Activated T-helper 1 cell treated with anti-CD3 and anti-CD28 coated beads, Interleukin-12 subunit alpha, Interleukin-12 subunit beta, Interleukin-2, Interleukin-4 antibody, amounts not matched to agents 30 ng/mL and 10 ng/mL and 1 ng/mL, durations not matched to agents 14 hours and 24 hours and 36 hours (primary cell): ENCODE data around the gene SERPINA6. TPM values are rescaled to one million over a fixed set of nuclear protein-coding genes. Genes with fewer than 3 reads are reported as not detected.
"Not testable (repeated sequence)": the region's sequence is repeated elsewhere in the genome, so short reads cannot be mapped to it uniquely, and the experiment has no call there.

Experiments
- DNase-seq: peaks from one replicate; pipeline ENCODE4 v3.0.0; 2021; ENCODE audit warnings: low spot score
- H3K27ac Mint-ChIP-seq: one replicate; pipeline ENCODE4 v1.8.0; 2021; ENCODE audit warnings: mild to moderate bottlenecking, mixed read lengths
- H3K27me3 Mint-ChIP-seq: one replicate; pipeline ENCODE4 v1.8.0; 2022; ENCODE audit warnings: mild to moderate bottlenecking, moderate library complexity, mixed read lengths; ENCODE audit not compliant: insufficient read depth
- H3K36me3 Mint-ChIP-seq: one replicate; pipeline ENCODE4 v1.8.0; 2021; ENCODE audit warnings: low read depth, mixed read lengths
- H3K4me1 Mint-ChIP-seq: one replicate; pipeline ENCODE4 v1.8.0; 2021; ENCODE audit warnings: low read depth, mixed read lengths
- H3K4me3 Mint-ChIP-seq: one replicate; pipeline ENCODE4 v1.8.0; 2021; ENCODE audit warnings: mild to moderate bottlenecking, moderate library complexity, mixed read lengths
- H3K9me3 Mint-ChIP-seq: one replicate; pipeline ENCODE4 v1.8.0; 2021; ENCODE audit warnings: mixed read lengths
- intact Hi-C: fragments of 100-400 bp; cut with micrococcal nuclease; formaldehyde crosslinking; loops from one replicate; pipeline ENCODE4 v1.15.1; 2024
- total RNA-seq: library from RNA; stranded (reverse); gene quantifications from 2 replicates; pipeline ENCODE4 v1.2.3, GENCODE V29; 2022

SERPINA6 gene
- total RNA-seq = not detected in 2 replicates

DNA sequence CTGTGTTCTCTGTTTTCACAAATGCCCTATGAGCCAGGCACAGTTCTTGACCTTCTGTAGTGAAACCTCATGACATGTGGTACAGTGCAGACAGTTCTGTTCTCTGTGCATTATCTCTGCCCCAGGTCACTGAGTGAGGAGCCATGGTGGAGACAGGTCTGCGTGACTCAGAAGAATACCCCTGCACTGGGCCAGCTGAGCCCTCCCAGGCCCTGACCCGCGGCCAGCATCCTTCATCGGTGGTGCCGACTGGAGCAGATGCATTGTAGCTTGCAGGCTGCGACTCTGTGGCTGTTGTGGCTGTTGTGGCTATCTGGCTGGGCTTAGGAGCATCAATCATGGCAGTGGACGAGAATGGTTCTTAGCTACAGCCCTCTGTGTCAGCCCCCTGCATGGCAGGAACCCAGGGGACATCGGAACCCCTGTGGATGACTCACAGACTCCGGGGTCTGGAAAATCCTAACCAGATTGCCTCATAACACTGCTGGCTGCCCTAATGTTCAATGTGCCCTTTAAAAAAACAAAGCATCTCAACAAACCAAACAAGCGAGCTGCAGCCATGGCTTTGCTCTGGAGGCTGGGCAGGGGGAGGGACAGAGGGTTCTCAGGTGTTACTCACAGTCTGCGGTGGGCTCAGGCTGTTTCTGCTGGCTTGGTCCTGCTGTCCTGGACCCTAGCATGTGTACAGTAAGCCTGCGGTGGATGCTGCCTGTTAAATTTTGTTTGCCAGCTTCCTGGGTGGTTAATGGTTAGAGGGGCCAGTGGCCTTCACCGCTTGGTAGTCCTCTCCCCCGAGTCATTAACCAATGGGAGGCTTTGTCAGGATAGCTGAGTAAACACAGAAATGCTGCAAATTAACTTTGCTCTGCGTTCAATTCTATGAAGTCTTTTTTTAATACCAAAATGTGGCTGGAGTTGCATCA, at the start of gene SERPINA6:
SERPINA6 (minus strand) TSS at position 689 of the 923 bp plus-strand sequence. CDS start 8,688 bp downstream, outside the sequence.
- no peaks in the 10 kb centered on the region for H3K9me3 Mint-ChIP-seq
- H3K4me3 Mint-ChIP-seq = no peak within 1 kb of the TSS
- intact Hi-C loops = no loop called here
- peaks cover 10% of the 10 kb centered on the region for H3K27me3 Mint-ChIP-seq
- no peak within 1 kb of the TSS for H3K27ac Mint-ChIP-seq
- no peak for DNase-seq
- H3K4me1 Mint-ChIP-seq = no peaks in the 10 kb centered on the region
- no peaks in the 10 kb centered on the region for H3K36me3 Mint-ChIP-seq

DNA sequence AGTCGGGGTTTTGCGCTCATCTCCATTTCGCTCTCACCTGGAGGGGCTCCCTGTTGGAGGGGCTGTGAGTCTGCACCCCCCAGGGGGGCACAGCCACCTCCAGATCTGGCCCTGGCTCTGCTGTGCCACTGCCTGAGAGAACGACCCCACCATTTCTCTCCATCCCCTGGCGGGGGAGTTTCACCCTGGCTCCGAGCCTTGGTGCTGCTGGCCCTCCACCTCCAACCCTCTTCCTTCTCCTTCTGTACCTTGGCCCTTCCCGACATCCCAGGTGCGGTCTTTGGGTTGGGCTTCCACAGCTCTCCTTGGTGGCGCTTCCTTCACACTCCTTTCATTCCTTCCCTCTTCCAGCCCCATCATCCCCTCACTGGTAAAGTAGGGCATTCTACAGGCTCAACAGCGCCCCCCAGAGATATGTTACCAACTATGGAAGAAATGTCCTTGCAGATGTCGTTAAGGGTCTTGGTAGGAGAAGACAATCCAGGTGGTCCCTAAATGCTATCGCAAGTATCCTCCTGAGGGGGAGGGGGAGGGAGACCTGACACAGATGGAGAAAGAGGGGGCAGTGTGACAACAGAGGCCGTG, 49.0 kb upstream of the SERPINA6 start:
- intact Hi-C loops = no loop called here
- Mint-ChIP-seq H3K9me3 (no peaks in the 10 kb centered on the region), H3K4me1 (peaks cover 5% of the 10 kb centered on the region), H3K4me3 (no peak overlapping the region), H3K36me3 (no peaks in the 10 kb centered on the region), H3K27ac (no peak overlapping the region), H3K27me3 (peaks cover 3% of the 10 kb centered on the region)
- no peak for DNase-seq

DNA sequence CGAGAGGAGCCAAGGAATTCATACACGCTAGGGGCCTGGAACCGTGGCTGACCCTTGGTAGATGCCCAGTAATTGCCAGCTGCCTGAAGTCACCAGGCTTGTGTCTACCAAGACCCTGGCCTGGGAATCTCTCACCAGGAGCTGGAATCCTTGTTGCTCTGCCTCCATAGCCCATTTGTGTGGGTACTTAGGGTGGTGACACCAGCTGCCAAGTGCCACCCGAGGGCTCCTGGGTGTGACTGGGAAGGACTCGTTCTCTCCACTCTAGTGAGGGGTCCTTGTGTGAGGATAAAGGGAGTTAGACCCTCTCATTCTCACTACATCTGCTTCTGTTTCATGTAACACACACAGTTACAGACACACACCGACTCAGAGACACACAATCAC, 47.4 kb upstream of the SERPINA6 start:
- Mint-ChIP-seq H3K4me1 (peaks cover 5% of the 10 kb centered on the region), H3K4me3 (no peak overlapping the region), H3K27me3 (no peaks in the 10 kb centered on the region), H3K36me3 (no peaks in the 10 kb centered on the region), H3K27ac (no peak overlapping the region), H3K9me3 (no peaks in the 10 kb centered on the region)
- DNase-seq = no peak
- intact Hi-C loops = no loop called here

GRCh38 chr14:94369766-94370523, 46.8 kb upstream of the SERPINA6 start:
- DNase-seq, H3K9me3 Mint-ChIP-seq, H3K27me3 Mint-ChIP-seq, H3K4me3 Mint-ChIP-seq, intact Hi-C loops, H3K4me1 Mint-ChIP-seq, H3K36me3 Mint-ChIP-seq, H3K27ac Mint-ChIP-seq: not testable (repeated sequence)

- H3K4me3 Mint-ChIP-seq = no peak overlapping the region
- H3K36me3 Mint-ChIP-seq = no peaks in the 10 kb centered on the region
- no peaks in the 10 kb centered on the region for H3K9me3 Mint-ChIP-seq
- peaks cover 5% of the 10 kb centered on the region for H3K4me1 Mint-ChIP-seq
- no peak for DNase-seq
- intact Hi-C loops = no loop called here
- no peaks in the 10 kb centered on the region for H3K27me3 Mint-ChIP-seq
- H3K27ac Mint-ChIP-seq = no peak overlapping the region
Measured at GRCh38 chr14:94368956-94369355, 45.8 kb upstream of the SERPINA6 start.

DNA sequence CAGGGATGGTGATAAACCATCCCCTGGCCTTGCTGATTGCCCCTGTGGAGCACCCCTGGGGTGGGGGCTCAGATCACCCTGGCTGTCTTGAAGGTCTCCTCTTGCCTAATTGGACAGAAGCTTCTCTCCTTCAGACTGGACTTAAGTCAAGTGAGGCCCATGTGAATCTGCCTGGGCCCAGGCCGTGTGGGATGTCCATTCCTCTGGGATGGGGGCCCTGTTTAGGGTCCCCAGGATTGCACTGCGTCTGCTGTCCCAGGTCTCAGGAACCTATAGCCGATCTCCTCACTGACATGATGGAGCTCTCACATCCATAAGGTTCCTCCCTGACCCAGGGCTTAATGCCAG, 45.1 kb upstream of the SERPINA6 start:
- Mint-ChIP-seq H3K9me3 (no peaks in the 10 kb centered on the region), H3K36me3 (no peaks in the 10 kb centered on the region), H3K4me3 (no peak overlapping the region), H3K27ac (no peak overlapping the region), H3K27me3 (no peaks in the 10 kb centered on the region), H3K4me1 (peaks cover 5% of the 10 kb centered on the region)
- no peak for DNase-seq
- intact Hi-C loops = no loop called here

GRCh38 chr14:94367347-94368242, 44.5 kb upstream of the SERPINA6 start:
- intact Hi-C loops = no loop called here
- no peaks in the 10 kb centered on the region for H3K36me3 Mint-ChIP-seq
- H3K27ac Mint-ChIP-seq = no peak overlapping the region
- H3K4me3 Mint-ChIP-seq = no peak overlapping the region
- H3K4me1 Mint-ChIP-seq = peaks cover 5% of the 10 kb centered on the region
- no peaks in the 10 kb centered on the region for H3K27me3 Mint-ChIP-seq
- no peaks in the 10 kb centered on the region for H3K9me3 Mint-ChIP-seq
- no peak for DNase-seq

DNA sequence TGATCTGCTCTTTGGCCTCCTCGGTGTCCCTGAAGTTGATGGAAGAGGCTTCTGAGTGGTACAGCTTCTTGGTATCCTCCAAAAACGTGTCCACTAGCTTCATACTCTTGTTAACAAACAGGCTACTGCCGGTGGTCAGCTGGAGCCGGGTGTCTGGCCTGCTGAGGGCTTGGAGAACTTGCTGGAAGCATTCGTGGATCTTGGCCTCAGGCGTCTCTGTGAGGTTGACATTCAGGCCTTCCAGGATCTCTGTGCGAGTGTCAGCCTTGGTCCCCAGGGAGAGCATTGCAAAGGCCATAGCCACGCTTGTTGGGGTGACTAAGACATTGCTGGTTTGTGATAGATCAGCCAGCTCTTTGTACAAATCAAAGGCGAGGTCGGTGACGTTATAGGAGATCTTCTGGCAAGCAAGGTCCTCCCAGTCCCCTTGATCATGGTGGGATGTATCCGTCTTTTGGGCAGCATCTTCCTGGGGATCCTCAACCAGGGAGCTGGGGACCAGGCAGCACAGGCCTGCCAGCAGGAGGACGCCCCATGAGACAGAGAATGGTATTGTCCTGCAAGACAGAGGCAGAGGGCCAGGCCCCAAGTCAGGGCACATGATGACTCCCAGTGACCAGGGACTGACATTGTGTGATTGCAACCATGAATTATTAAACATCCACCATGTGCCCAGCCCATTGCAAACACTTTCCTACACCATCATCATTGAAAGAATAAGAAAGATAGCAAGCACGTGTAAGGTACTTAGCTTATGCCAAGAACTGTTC, 43.2 kb upstream of the SERPINA6 start, which contains the start of gene SERPINA2:
SERPINA2 (minus strand) TSS at position 553 of the 770 bp plus-strand sequence.
- no peak for DNase-seq
- Mint-ChIP-seq H3K9me3 (no peaks in the 10 kb centered on the region), H3K4me3 (no peak within 1 kb of the TSS), H3K36me3 (no peaks in the 10 kb centered on the region), H3K27me3 (no peaks in the 10 kb centered on the region), H3K27ac (no peak within 1 kb of the TSS), H3K4me1 (peaks cover 5% of the 10 kb centered on the region)
- intact Hi-C loops = no loop called here

- H3K36me3 Mint-ChIP-seq = no peaks in the 10 kb centered on the region
- DNase-seq = no peak
- H3K4me3 Mint-ChIP-seq = no peak overlapping the region
- no peak overlapping the region for H3K27ac Mint-ChIP-seq
- H3K4me1 Mint-ChIP-seq = peaks cover 5% of the 10 kb centered on the region
- H3K27me3 Mint-ChIP-seq = peaks cover 2% of the 10 kb centered on the region
- intact Hi-C loops = no loop called here
- H3K9me3 Mint-ChIP-seq = no peaks in the 10 kb centered on the region
Measured at GRCh38 chr14:94365624-94366023, 42.5 kb upstream of the SERPINA6 start.

- Mint-ChIP-seq H3K27me3 (peaks cover 3% of the 10 kb centered on the region), H3K36me3 (no peaks in the 10 kb centered on the region), H3K9me3 (no peaks in the 10 kb centered on the region), H3K4me3 (no peak overlapping the region), H3K4me1 (peaks cover 5% of the 10 kb centered on the region), H3K27ac (no peak overlapping the region)
- DNase-seq = no peak
- intact Hi-C loops = loop anchor here (1.0 kb wide), 1 partner anchor 15 kb away; no protein-coding TSS in a partner anchor
Measured at GRCh38 chr14:94364964-94365363, 41.8 kb upstream of the SERPINA6 start.

GRCh38 chr14:94364037-94364436, 40.9 kb upstream of the SERPINA6 start:
- intact Hi-C loops = loop anchor here (1.0 kb wide), 1 partner anchor 16 kb away; no protein-coding TSS in a partner anchor
- Mint-ChIP-seq H3K27ac (no peak overlapping the region), H3K9me3 (no peaks in the 10 kb centered on the region), H3K4me3 (no peak overlapping the region), H3K27me3 (peaks cover 3% of the 10 kb centered on the region), H3K36me3 (no peaks in the 10 kb centered on the region), H3K4me1 (peaks cover 5% of the 10 kb centered on the region)
- DNase-seq = no peak
